Suprapubic skin (tissue), 4 donors: ENCODE data around the gene FAM131B.

Experiments used
- POLR2A ChIP-seq, 2 donors: fragments of 450-650 bp; IDR thresholded peaks; one replicate each; pipeline ENCODE4 v1.6.1; 2017; ENCODE audit warnings: antibody characterized with exemption in 2 of 2, mild to moderate bottlenecking in 2 of 2, moderate library complexity in 2 of 2
- POLR2AphosphoS5 ChIP-seq, 3 donors: sonication (generic); formaldehyde crosslinking; IDR thresholded peaks; one replicate each; pipeline ENCODE4 v1.6.1; 2017; ENCODE audit warnings: antibody characterized with exemption in 3 of 3
- TF ChIP-seq, protein P1 (sequence below), 2 donors: fragments of 200-600 bp in 1 of 2; fragments of 450-650 bp in 1 of 2; sonication (generic) in 1 of 2; IDR thresholded peaks; one replicate each; pipeline ENCODE4 v1.5.1; 2016 to 2019; ENCODE audit warnings: antibody characterized with exemption in 2 of 2, mild to moderate bottlenecking in 1 of 2, moderate library complexity in 1 of 2

DNA sequence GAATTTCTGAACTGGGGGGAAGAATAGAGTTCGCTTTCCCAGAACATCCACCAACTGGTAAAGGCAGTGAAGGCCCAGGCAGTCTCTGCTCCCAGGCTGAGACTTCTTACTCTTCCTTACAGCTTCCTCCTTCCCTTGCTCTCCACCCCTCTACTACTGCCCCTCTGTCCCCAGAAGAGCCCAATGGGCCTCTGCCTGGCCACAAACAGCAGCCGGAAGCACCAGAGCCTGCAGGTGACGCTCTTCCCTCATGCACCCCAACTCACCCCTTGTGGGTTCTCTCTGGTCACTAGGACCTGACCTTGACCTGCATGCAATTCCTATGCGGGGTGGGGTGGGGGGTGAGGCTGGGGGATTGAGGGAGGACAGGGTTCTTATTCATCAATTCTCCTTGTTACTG is 16.5 kb downstream of the FAM131B start:
- TF ChIP-seq, protein P1, sequence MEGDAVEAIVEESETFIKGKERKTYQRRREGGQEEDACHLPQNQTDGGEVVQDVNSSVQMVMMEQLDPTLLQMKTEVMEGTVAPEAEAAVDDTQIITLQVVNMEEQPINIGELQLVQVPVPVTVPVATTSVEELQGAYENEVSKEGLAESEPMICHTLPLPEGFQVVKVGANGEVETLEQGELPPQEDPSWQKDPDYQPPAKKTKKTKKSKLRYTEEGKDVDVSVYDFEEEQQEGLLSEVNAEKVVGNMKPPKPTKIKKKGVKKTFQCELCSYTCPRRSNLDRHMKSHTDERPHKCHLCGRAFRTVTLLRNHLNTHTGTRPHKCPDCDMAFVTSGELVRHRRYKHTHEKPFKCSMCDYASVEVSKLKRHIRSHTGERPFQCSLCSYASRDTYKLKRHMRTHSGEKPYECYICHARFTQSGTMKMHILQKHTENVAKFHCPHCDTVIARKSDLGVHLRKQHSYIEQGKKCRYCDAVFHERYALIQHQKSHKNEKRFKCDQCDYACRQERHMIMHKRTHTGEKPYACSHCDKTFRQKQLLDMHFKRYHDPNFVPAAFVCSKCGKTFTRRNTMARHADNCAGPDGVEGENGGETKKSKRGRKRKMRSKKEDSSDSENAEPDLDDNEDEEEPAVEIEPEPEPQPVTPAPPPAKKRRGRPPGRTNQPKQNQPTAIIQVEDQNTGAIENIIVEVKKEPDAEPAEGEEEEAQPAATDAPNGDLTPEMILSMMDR (IDR thresholded peaks at IDR 0.05): no peak
- TF ChIP-seq POLR2A (IDR thresholded peaks at IDR 0.05): no peak
- no peak for TF ChIP-seq POLR2AphosphoS5 (IDR thresholded peaks at IDR 0.05)
